ENCODE data around the gene FAM25A.

DNA sequence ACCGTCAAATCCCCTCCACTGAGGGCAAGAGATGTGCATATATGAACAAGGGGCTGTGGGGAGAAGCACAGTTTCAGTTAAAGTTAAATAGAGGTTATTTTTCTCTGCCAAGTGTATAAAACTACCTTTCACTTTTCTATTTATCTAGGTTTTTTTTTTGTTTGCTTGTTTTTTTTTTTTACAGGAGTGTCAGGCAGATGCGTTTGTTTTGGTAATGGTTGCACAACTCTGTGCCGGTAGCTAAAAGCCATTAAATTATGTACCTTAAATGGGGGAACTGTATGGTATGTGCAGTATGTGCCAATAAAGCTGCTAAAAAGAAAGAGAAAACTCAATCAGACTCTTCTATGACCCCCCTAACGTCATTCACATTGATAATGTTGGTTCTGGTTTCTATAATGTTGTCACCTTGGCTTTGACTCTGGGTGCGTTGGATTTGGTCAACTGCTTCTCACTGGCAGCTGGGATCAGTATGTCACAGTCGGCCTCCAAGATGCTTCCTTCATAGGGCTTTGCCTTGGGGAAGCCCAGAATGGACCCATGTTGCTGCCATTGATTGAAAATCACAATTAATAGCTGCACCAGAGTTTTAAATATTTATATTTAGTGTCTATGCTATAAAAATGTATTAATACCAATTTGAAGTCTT lies 40.3 kb downstream of the FAM25A start:
- TF ChIP-seq, protein P1, sequence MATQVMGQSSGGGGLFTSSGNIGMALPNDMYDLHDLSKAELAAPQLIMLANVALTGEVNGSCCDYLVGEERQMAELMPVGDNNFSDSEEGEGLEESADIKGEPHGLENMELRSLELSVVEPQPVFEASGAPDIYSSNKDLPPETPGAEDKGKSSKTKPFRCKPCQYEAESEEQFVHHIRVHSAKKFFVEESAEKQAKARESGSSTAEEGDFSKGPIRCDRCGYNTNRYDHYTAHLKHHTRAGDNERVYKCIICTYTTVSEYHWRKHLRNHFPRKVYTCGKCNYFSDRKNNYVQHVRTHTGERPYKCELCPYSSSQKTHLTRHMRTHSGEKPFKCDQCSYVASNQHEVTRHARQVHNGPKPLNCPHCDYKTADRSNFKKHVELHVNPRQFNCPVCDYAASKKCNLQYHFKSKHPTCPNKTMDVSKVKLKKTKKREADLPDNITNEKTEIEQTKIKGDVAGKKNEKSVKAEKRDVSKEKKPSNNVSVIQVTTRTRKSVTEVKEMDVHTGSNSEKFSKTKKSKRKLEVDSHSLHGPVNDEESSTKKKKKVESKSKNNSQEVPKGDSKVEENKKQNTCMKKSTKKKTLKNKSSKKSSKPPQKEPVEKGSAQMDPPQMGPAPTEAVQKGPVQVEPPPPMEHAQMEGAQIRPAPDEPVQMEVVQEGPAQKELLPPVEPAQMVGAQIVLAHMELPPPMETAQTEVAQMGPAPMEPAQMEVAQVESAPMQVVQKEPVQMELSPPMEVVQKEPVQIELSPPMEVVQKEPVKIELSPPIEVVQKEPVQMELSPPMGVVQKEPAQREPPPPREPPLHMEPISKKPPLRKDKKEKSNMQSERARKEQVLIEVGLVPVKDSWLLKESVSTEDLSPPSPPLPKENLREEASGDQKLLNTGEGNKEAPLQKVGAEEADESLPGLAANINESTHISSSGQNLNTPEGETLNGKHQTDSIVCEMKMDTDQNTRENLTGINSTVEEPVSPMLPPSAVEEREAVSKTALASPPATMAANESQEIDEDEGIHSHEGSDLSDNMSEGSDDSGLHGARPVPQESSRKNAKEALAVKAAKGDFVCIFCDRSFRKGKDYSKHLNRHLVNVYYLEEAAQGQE (IDR thresholded peaks at IDR 0.05; ENCODE audit: insufficient read depth in 1 of 2, low read depth in 2 of 2, low read length in 2 of 2), result no peak
- TF ChIP-seq POLR2AphosphoS5 (IDR thresholded peaks at IDR 0.05; ENCODE audit: low read depth, low read length) (no peak), TAF1 (IDR thresholded peaks at IDR 0.05; ENCODE audit: borderline replicate concordance, insufficient read depth, low read length) (no peak), SIN3A (IDR thresholded peaks at IDR 0.05; ENCODE audit: borderline replicate concordance, insufficient read depth, low read length) (no peak), FOXP2 (optimal IDR thresholded peaks at IDR 0.05; ENCODE audit: borderline replicate concordance, extremely low read depth, extremely low read length, insufficient read depth) (no peak)

Measured in PFSK-1 (cell line).